Neural cell (in vitro differentiated cells): Measurements from ENCODE around the gene ARMC2. TPM values are rescaled to one million over a fixed set of nuclear protein-coding genes. Genes with fewer than 3 reads are reported as not detected.

Experiments
- H2AFZ ChIP-seq: fragments of 200-600, 300-800 bp; sonication (generic), shearing (Covaris generic); 2 replicates; pipeline ENCODE4 v1.6.0; 2014; ENCODE audit warnings: low read depth, mild to moderate bottlenecking, antibody characterized with exemption, low read length, moderate library complexity
- H3F3A ChIP-seq: fragments of 200-600 bp; shearing (Covaris generic); 2 replicates; pipeline ENCODE4 v1.6.1; 2016; ENCODE audit warnings: mild to moderate bottlenecking, moderate library complexity, mixed read lengths, antibody characterized with exemption, low read length; ENCODE audit not compliant: insufficient read depth, poor library complexity, severe bottlenecking
- H3K27ac ChIP-seq: fragments of 200-600, 300-800 bp; sonication (generic), shearing (Covaris generic); 2 replicates; pipeline ENCODE4 v1.5.1; 2014; ENCODE audit warnings: mild to moderate bottlenecking, low read length, moderate library complexity
- H3K27me3 ChIP-seq: fragments of 300-800, 200-600 bp; sonication (generic), shearing (Covaris generic); 2 replicates; pipeline ENCODE4 v1.6.0; 2014; ENCODE audit warnings: mild to moderate bottlenecking, low read depth, low read length, moderate library complexity; ENCODE audit not compliant: insufficient read depth
- H3K36me3 ChIP-seq: fragments of 300-800, 200-600 bp; sonication (generic), shearing (Covaris generic); 2 replicates; pipeline ENCODE4 v1.5.1; 2014; ENCODE audit warnings: mild to moderate bottlenecking, antibody characterized with exemption, low read length, moderate library complexity; ENCODE audit not compliant: insufficient read depth
- H3K4me2 ChIP-seq: fragments of 300-800, 200-600 bp; sonication (generic), shearing (Covaris generic); 2 replicates; pipeline ENCODE4 v1.6.0; 2014; ENCODE audit warnings: mild to moderate bottlenecking, low read length
- H3K4me3 ChIP-seq: fragments of 300-800, 200-600 bp; sonication (generic), shearing (Covaris generic); 2 replicates; pipeline ENCODE4 v1.5.1; 2014; ENCODE audit warnings: mild to moderate bottlenecking, low read length, moderate library complexity
- H3K79me2 ChIP-seq: fragments of 200-600 bp; shearing (Covaris generic); replicated peaks from 2 replicates; pipeline ENCODE4 v1.6.0; 2014; ENCODE audit warnings: mild to moderate bottlenecking, low read length, moderate library complexity; ENCODE audit not compliant: insufficient read depth
- H3K9ac ChIP-seq: fragments of 300-800, 200-600 bp; sonication (generic), shearing (Covaris generic); 2 replicates; pipeline ENCODE4 v1.6.1; 2016; ENCODE audit warnings: mild to moderate bottlenecking, low read length, mixed read lengths
- H3K9me2 ChIP-seq: fragments of 200-600 bp; shearing (Covaris generic); 2 replicates; pipeline ENCODE4 v1.6.1; 2016; ENCODE audit warnings: mild to moderate bottlenecking, low read length, mixed read lengths; ENCODE audit not compliant: insufficient read depth
- H3K9me3 ChIP-seq: fragments of 200-600, 300-800 bp; sonication (generic), shearing (Covaris generic); 2 replicates; pipeline ENCODE4 v1.6.1; 2016; ENCODE audit warnings: mild to moderate bottlenecking, mixed run types, low read length, moderate library complexity, mixed read lengths
- H4K20me1 ChIP-seq: fragments of 200-600 bp; shearing (Covaris generic); 2 replicates; pipeline ENCODE4 v1.6.1; 2016; ENCODE audit warnings: mild to moderate bottlenecking, mixed run types; ENCODE audit not compliant: insufficient read depth
- EP300 ChIP-seq: fragments of 450-650 bp; conservative IDR thresholded peaks from 2 replicates; pipeline ENCODE4 v1.6.1; 2014; ENCODE audit warnings: antibody characterized with exemption, mild to moderate bottlenecking, moderate library complexity; ENCODE audit not compliant: poor library complexity, severe bottlenecking
- EZH2 ChIP-seq: fragments of 200-600, 300-800 bp; shearing (Covaris generic), sonication (generic); IDR thresholded peaks from 2 replicates; pipeline ENCODE4 v1.6.1; 2014; ENCODE audit warnings: antibody characterized with exemption, low read length, borderline replicate concordance, mild to moderate bottlenecking; ENCODE audit not compliant: insufficient read depth, poor library complexity, severe bottlenecking
- MXI1 ChIP-seq: fragments of 450-650 bp; conservative IDR thresholded peaks from 2 replicates; pipeline ENCODE4 v1.6.1; 2014; ENCODE audit warnings: antibody characterized with exemption, mild to moderate bottlenecking; ENCODE audit not compliant: poor library complexity, severe bottlenecking
- POLR2AphosphoS5 ChIP-seq: IDR thresholded peaks from 2 replicates; pipeline ENCODE4 v1.6.1; 2012
- RAD21 ChIP-seq: fragments of 450-650 bp; conservative IDR thresholded peaks from 2 replicates; pipeline ENCODE4 v1.6.1; 2014; ENCODE audit warnings: antibody characterized with exemption, mild to moderate bottlenecking, moderate library complexity
- SMC3 ChIP-seq: fragments of 450-650 bp; conservative IDR thresholded peaks from 2 replicates; pipeline ENCODE4 v1.6.1; 2014; ENCODE audit warnings: antibody characterized with exemption, mild to moderate bottlenecking, moderate library complexity; ENCODE audit not compliant: poor library complexity
- TAF1 ChIP-seq: IDR thresholded peaks from 2 replicates; pipeline ENCODE4 v1.6.1; 2012; ENCODE audit warnings: low read depth
- polyA plus RNA-seq: library from polyadenylated mRNA; depleted of rRNA; stranded (reverse); fragments of >200 nt; gene quantifications from 2 replicates; pipeline ENCODE4 v1.2.3, GENCODE V29; 2014
- TF ChIP-seq, protein P1 (sequence below): IDR thresholded peaks from 2 replicates; pipeline ENCODE4 v1.6.1; 2012; ENCODE audit warnings: borderline replicate concordance
- TF ChIP-seq, protein P2 (sequence below): fragments of 450-650 bp; IDR thresholded peaks from 2 replicates; pipeline ENCODE4 v1.5.1; 2014; ENCODE audit warnings: antibody characterized with exemption, mild to moderate bottlenecking, moderate library complexity; ENCODE audit not compliant: poor library complexity, severe bottlenecking

Gene ARMC2
- polyA plus RNA-seq, 1 donor from 2014 or later = 18.6 TPM

DNA sequence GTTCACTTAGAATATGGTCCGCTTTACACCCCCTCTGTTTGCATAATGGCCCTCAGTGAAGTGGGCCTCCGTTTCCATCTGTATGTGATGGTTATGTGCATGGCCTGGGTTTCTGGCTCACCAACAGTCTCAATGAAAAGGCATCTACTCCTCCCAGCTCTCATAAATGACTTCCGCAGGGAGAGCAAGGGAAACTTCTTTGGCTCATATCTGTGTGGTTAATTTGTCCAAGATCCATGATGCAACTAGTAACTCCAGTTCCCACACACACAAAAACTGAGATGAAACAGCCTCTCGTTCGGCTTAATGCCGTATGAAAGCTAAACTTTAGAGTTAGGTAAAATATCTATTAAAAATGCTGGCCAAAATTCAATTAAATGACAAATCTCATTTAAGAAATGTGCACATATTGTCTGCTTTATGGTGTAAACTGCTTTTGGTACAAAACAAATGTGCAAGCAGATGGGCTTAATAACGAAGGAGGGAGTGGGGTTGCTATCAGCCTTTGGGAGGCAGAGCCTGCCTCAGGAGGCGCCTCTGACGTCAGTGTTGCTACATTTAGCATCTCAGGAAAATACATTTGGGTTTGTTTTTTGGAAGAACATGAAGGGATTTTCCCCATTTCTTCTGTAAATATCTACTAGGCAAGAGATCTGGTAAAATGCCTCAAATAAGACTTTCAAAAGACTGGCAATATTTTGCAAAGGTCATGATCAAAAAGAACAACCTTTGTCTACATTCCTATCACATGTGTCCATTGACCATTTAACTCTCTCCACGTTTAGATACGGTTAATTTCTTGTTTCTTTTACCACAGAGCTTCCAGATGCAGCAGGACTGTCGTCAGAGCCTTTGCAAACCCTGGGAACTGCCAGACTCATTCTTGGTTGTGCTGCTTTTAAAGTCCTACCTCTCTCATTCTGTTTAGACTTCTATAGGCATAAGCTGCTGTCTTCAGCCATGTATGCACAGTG lies 96.8 kb downstream of the ARMC2 start:
- Histone ChIP-seq H3K36me3 (no peaks in the 10 kb centered on the region), H3F3A (no peaks in the 10 kb centered on the region), H3K9me3 (no peaks in the 10 kb centered on the region), H3K9ac (no peak overlapping the region), H4K20me1 (no peaks in the 10 kb centered on the region), H3K27ac (no peak overlapping the region), H3K4me2 (no peak overlapping the region), H3K9me2 (no peaks in the 10 kb centered on the region), H2AFZ (no peak overlapping the region), H3K4me3 (no peak overlapping the region), H3K27me3 (no peaks in the 10 kb centered on the region), H3K79me2 (no peaks in the 10 kb centered on the region)
- TF ChIP-seq SMC3 (no peak), EP300 (no peak), TAF1 (no peak), EZH2 (no peak), MXI1 (no peak), POLR2AphosphoS5 (no peak), RAD21 (no peak)
- TF ChIP-seq, protein P1, sequence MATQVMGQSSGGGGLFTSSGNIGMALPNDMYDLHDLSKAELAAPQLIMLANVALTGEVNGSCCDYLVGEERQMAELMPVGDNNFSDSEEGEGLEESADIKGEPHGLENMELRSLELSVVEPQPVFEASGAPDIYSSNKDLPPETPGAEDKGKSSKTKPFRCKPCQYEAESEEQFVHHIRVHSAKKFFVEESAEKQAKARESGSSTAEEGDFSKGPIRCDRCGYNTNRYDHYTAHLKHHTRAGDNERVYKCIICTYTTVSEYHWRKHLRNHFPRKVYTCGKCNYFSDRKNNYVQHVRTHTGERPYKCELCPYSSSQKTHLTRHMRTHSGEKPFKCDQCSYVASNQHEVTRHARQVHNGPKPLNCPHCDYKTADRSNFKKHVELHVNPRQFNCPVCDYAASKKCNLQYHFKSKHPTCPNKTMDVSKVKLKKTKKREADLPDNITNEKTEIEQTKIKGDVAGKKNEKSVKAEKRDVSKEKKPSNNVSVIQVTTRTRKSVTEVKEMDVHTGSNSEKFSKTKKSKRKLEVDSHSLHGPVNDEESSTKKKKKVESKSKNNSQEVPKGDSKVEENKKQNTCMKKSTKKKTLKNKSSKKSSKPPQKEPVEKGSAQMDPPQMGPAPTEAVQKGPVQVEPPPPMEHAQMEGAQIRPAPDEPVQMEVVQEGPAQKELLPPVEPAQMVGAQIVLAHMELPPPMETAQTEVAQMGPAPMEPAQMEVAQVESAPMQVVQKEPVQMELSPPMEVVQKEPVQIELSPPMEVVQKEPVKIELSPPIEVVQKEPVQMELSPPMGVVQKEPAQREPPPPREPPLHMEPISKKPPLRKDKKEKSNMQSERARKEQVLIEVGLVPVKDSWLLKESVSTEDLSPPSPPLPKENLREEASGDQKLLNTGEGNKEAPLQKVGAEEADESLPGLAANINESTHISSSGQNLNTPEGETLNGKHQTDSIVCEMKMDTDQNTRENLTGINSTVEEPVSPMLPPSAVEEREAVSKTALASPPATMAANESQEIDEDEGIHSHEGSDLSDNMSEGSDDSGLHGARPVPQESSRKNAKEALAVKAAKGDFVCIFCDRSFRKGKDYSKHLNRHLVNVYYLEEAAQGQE = no peak
- TF ChIP-seq, protein P2, sequence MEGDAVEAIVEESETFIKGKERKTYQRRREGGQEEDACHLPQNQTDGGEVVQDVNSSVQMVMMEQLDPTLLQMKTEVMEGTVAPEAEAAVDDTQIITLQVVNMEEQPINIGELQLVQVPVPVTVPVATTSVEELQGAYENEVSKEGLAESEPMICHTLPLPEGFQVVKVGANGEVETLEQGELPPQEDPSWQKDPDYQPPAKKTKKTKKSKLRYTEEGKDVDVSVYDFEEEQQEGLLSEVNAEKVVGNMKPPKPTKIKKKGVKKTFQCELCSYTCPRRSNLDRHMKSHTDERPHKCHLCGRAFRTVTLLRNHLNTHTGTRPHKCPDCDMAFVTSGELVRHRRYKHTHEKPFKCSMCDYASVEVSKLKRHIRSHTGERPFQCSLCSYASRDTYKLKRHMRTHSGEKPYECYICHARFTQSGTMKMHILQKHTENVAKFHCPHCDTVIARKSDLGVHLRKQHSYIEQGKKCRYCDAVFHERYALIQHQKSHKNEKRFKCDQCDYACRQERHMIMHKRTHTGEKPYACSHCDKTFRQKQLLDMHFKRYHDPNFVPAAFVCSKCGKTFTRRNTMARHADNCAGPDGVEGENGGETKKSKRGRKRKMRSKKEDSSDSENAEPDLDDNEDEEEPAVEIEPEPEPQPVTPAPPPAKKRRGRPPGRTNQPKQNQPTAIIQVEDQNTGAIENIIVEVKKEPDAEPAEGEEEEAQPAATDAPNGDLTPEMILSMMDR = no peak

DNA sequence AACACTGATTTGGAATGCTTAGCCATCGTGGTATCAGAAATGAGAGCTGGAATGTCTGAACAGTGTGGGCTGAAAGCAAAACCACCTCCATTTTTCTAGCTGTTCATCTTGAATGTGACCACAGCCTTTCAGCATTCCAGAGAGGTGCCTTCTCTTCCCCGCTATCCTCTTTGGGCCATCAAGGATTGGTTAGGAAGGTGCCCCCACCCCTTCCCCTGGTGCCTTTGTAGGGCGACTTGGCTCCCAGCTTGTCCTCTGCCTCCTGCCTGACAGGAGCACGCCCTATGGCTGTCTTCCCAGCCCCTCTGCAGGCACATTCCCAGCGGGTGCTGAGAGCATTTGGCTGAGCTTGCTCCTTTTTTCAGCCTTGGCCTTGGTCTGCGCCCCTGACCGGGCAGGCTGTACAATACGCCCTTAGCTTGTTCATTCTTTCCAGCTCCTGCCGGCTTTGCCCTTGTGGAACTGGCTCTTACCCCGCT lies 97.5 kb downstream of the ARMC2 start:
- no peaks in the 10 kb centered on the region for H3K36me3 ChIP-seq
- H3K9ac ChIP-seq = no peak overlapping the region
- H3K9me2 ChIP-seq = no peaks in the 10 kb centered on the region
- H3K4me2 ChIP-seq = no peak overlapping the region
- H3K4me3 ChIP-seq = no peak overlapping the region
- no peak overlapping the region for H2AFZ ChIP-seq
- no peaks in the 10 kb centered on the region for H3K9me3 ChIP-seq
- TF ChIP-seq TAF1 (no peak), RAD21 (no peak), EP300 (no peak), SMC3 (no peak)
- no peak overlapping the region for H3K27ac ChIP-seq
- H3F3A ChIP-seq = no peaks in the 10 kb centered on the region
- no peaks in the 10 kb centered on the region for H3K27me3 ChIP-seq
- H4K20me1 ChIP-seq = no peaks in the 10 kb centered on the region
- H3K79me2 ChIP-seq = no peaks in the 10 kb centered on the region
